OCI-LY3 (cell line): Measurements from ENCODE around the gene TAS2R41.
"Not testable (repeated sequence)": the region's sequence is repeated elsewhere in the genome, so short reads cannot be mapped to it uniquely, and the experiment has no call there.

ENCODE experiments used
- H2AFZ ChIP-seq: fragments of 200-600, 300-600 bp; shearing (Covaris generic); 2 replicates; pipeline ENCODE4 v1.6.0; 2014; ENCODE audit warnings: antibody characterized with exemption, low read depth, low read length
- H3K27ac ChIP-seq: fragments of 200-600, 300-600 bp; sonication (generic); 2 replicates; pipeline ENCODE4 v1.5.1; 2014; ENCODE audit warnings: mild to moderate bottlenecking, low read length, moderate library complexity, mixed read lengths
- H3K27me3 ChIP-seq: fragments of 200-600, 300-600 bp; sonication (generic); 2 replicates; pipeline ENCODE4 v1.6.1; 2014; ENCODE audit warnings: low read depth, low read length, mixed read lengths
- H3K36me3 ChIP-seq: fragments of 200-600, 300-600 bp; sonication (generic); replicated peaks from 2 replicates; pipeline ENCODE3; 2014; ENCODE audit warnings: low read depth, low read length, mixed read lengths
- H3K4me1 ChIP-seq: fragments of 300-600, 200-600 bp; sonication (generic); 2 replicates; pipeline ENCODE4 v1.6.1; 2014; ENCODE audit warnings: low read length, mixed read lengths
- H3K4me2 ChIP-seq: fragments of 200-600, 300-600 bp; sonication (generic); 2 replicates; pipeline ENCODE4 v1.6.1; 2014; ENCODE audit warnings: low read length, mixed read lengths
- H3K4me3 ChIP-seq: fragments of 300-600, 200-600 bp; sonication (generic); 2 replicates; pipeline ENCODE4 v1.5.1; 2014; ENCODE audit warnings: antibody characterized with exemption, mild to moderate bottlenecking, low read length, moderate library complexity
- H3K79me2 ChIP-seq: fragments of 300-600, 200-600 bp; shearing (Covaris generic); 2 replicates; pipeline ENCODE4 v1.6.1; 2014; ENCODE audit warnings: mild to moderate bottlenecking, low read length, mixed read lengths
- H3K9ac ChIP-seq: fragments of 300-600, 200-600 bp; shearing (Covaris generic); 2 replicates; pipeline ENCODE4 v1.6.0; 2014; ENCODE audit warnings: mild to moderate bottlenecking, low read length, moderate library complexity
- H3K9me3 ChIP-seq: fragments of 200-600, 300-600 bp; shearing (Covaris generic); 2 replicates; pipeline ENCODE4 v1.6.1; 2014; ENCODE audit warnings: low read length, mixed read lengths; ENCODE audit not compliant: insufficient read depth
- H4K20me1 ChIP-seq: fragments of 200-600, 300-600 bp; sonication (generic); 2 replicates; pipeline ENCODE4 v1.6.1; 2016; ENCODE audit warnings: low read length, mixed read lengths; ENCODE audit not compliant: insufficient read depth
- EZH2phosphoT487 ChIP-seq: fragments of 200-600 bp; shearing (Covaris generic); IDR thresholded peaks from 2 replicates; pipeline ENCODE4 v1.6.1; 2018; ENCODE audit warnings: antibody characterized with exemption, mixed run types, low read depth
- TF ChIP-seq, protein P1 (sequence below): fragments of 200-600, 300-600 bp; sonication (generic); IDR thresholded peaks from 2 replicates; pipeline ENCODE4 v1.5.1; 2014; ENCODE audit warnings: antibody characterized with exemption, low read length, low read depth

Gene TAS2R41

DNA sequence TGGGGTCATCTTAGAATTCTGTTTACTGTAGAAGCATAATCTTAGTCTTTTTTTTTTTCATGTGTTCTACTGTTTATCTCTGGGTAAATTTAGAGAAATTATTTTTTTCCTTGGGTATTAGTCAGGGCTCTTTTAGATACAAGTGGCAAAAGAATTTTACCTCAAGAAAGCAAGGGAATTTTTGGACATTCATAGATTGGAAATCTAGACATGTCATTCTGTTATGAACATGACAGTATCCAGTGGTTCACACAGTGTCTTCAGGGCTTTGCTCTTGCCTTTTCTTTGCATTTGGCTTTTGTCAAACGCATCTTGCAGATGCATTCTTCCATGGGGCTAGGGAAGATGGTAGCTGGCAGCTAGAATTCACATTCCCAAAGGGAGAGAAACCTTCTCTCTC is 13.7 kb upstream of the TAS2R41 start:
- Histone ChIP-seq H3K4me3 (no peak overlapping the region), H3K27me3 (no peaks in the 10 kb centered on the region), H3K4me1 (peaks cover 5% of the 10 kb centered on the region; the same call in 1 of the 2 replicates), H4K20me1 (no peaks in the 10 kb centered on the region), H3K27ac (no peak overlapping the region), H3K79me2 (no peaks in the 10 kb centered on the region), H3K9me3 (peaks cover 6% of the 10 kb centered on the region; the same call in 1 of the 2 replicates), H3K9ac (no peak overlapping the region), H2AFZ (no peak overlapping the region), H3K36me3 (no peaks in the 10 kb centered on the region), H3K4me2 (no peak overlapping the region)
- TF ChIP-seq, protein P1, sequence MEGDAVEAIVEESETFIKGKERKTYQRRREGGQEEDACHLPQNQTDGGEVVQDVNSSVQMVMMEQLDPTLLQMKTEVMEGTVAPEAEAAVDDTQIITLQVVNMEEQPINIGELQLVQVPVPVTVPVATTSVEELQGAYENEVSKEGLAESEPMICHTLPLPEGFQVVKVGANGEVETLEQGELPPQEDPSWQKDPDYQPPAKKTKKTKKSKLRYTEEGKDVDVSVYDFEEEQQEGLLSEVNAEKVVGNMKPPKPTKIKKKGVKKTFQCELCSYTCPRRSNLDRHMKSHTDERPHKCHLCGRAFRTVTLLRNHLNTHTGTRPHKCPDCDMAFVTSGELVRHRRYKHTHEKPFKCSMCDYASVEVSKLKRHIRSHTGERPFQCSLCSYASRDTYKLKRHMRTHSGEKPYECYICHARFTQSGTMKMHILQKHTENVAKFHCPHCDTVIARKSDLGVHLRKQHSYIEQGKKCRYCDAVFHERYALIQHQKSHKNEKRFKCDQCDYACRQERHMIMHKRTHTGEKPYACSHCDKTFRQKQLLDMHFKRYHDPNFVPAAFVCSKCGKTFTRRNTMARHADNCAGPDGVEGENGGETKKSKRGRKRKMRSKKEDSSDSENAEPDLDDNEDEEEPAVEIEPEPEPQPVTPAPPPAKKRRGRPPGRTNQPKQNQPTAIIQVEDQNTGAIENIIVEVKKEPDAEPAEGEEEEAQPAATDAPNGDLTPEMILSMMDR = no peak
- no peak for TF ChIP-seq EZH2phosphoT487

DNA sequence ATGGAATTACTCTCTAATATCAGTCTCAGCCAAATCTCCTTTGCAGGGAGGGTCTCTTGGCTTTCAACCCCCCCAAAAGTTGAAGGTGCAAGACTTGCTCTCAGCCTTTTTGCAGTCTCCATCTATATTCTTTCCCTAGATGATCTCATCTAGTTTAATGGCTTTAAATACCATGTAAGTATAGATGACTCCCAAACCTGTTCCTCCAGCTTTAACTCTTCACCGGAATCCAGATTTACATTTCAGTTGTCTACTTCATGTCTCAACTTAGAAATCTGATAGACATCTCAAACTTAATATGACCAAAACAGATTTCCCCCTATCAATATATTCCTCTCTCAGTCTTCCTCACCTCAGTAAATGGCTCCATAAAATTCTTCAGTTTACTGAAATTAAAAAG is 9.9 kb upstream of the TAS2R41 start:
- no peak overlapping the region for H3K4me3 ChIP-seq
- H3K4me2 ChIP-seq = no peak overlapping the region
- H3K36me3 ChIP-seq = no peaks in the 10 kb centered on the region

GRCh38 chr7:143472071-143472689 is 5.5 kb upstream of the TAS2R41 start:
- H3K36me3 ChIP-seq, H3K4me2 ChIP-seq, H3K79me2 ChIP-seq, H3K9me3 ChIP-seq, H3K27ac ChIP-seq, H3K4me1 ChIP-seq, H2AFZ ChIP-seq, H3K9ac ChIP-seq, H3K27me3 ChIP-seq, H4K20me1 ChIP-seq, H3K4me3 ChIP-seq: not testable (repeated sequence)

More for the DNA sequence above, 9.9 kb upstream of the TAS2R41 start:
- Histone ChIP-seq H2AFZ (no peak overlapping the region), H3K27me3 (no peaks in the 10 kb centered on the region), H3K9me3 (peaks cover 8% of the 10 kb centered on the region), H3K4me1 (peaks cover 5% of the 10 kb centered on the region; the same call in 1 of the 2 replicates), H4K20me1 (no peaks in the 10 kb centered on the region), H3K9ac (no peak overlapping the region), H3K79me2 (no peaks in the 10 kb centered on the region), H3K27ac (no peak overlapping the region)
- no peak for TF ChIP-seq EZH2phosphoT487
- TF ChIP-seq, protein P1 = no peak

DNA sequence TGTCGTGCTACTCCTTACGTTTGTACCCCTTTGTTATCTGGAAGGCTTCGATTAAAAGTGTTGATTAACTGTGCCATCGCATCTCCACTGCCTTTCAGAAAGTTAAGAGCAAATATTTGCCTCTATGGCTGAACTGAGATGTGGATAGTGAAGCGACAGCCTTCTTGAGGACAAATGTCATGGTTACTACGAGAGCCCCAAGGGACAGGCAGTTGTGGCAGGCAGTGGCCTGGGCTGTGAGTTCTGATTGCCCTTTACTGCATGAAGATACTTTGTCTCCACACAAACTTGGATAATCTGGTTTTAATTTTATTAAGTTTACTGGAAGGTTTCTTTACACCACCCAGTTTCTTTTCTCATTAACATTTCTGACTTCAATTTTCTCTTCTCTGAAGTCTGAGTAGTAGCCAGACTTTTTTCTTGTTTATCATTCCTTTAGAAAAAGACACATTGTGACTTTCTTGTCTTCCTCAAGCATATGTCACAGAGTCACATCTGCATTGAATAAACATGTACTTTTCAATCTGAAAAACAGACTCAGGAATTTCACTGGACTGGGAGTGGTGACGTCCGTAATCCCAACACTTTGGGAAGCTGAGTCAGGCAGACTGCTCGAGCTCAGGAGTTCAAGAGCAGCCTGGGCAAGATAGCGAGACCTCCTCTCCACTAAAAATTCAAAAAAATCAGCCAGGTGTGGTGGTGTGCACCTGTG is 1.5 kb downstream of the TAS2R41 start:
- H3K79me2 ChIP-seq = no peaks in the 10 kb centered on the region

More for the DNA sequence above, 1.5 kb downstream of the TAS2R41 start:
- Histone ChIP-seq H3K9me3 (no peaks in the 10 kb centered on the region), H3K4me2 (no peak overlapping the region), H3K9ac (no peak overlapping the region), H3K36me3 (no peaks in the 10 kb centered on the region), H3K4me3 (no peak overlapping the region), H3K4me1 (no peaks in the 10 kb centered on the region), H2AFZ (no peak overlapping the region), H3K27me3 (0 out of 2 replicates have a peak, but pooled peaks cover 2% of the 10 kb centered on the region), H4K20me1 (no peaks in the 10 kb centered on the region), H3K27ac (no peak overlapping the region)
- TF ChIP-seq EZH2phosphoT487 = no peak
- TF ChIP-seq, protein P1 = no peak
